AG04449 (cell line): ENCODE measurements around the gene TRAM2.

Experiments used
- CTCF ChIA-PET: fragments of 350-600 bp; formaldehyde crosslinking; extraction: SDS; loops from one replicate; lab custom pipeline; 2021; ENCODE audit warnings: antibody characterized with exemption; lab: Yijun Ruan, JAX
- POLR2A ChIA-PET: fragments of 400-600, 350-600 bp; formaldehyde crosslinking; extraction: SDS; loops from one replicate; lab custom pipeline; 2020; ENCODE audit warnings: antibody characterized with exemption, inconsistent platforms; lab: Yijun Ruan, JAX
- DNase-seq: peaks from one replicate; pipeline ENCODE4 v3.0.0-alpha.2; 2010; ENCODE audit warnings: low read depth, low spot score
- H3K4me3 ChIP-seq: 2 replicates; pipeline ENCODE4 v1.5.1; 2011; ENCODE audit warnings: low read depth, mild to moderate bottlenecking, control low read depth, low read length
- CTCF ChIP-seq: IDR thresholded peaks from one replicate; pipeline ENCODE4 v1.5.1; 2011; ENCODE audit warnings: mild to moderate bottlenecking, moderate library complexity, low read length, control low read depth, inconsistent platforms; ENCODE audit not compliant: insufficient read depth; ENCODE audit errors: missing control alignments

TRAM2 gene

GRCh38 chr6:52512199-52512598, 64.7 kb downstream of the TRAM2 start:
- ChIA-PET POLR2A (interaction anchor here (0.7 to 1.2 kb wide), 5 partner anchors 25 to 64 kb away, joined by 3 to 5 read pairs (median 3); no protein-coding TSS in a partner anchor), CTCF (interaction anchor here (1.0 to 2.2 kb wide), 5 partner anchors 63 to 151 kb away, joined by 3 to 8 read pairs (median 3); no protein-coding TSS in a partner anchor)
- TF ChIP-seq CTCF = no peak
- no peak for DNase-seq
- H3K4me3 ChIP-seq = no peak overlapping the region

GRCh38 chr6:52511572-52512151, 65.2 kb downstream of the TRAM2 start:
- CTCF ChIA-PET = interaction anchor here (1.0 to 2.2 kb wide), 5 partner anchors 64 to 151 kb away, joined by 3 to 8 read pairs (median 3); no protein-coding TSS in a partner anchor
- no peak overlapping the region for H3K4me3 ChIP-seq
- POLR2A ChIA-PET = interaction anchor here (1.2 kb wide), 1 partner anchor 27 kb away, joined by 3 read pairs; no protein-coding TSS in a partner anchor
- TF ChIP-seq CTCF = no peak
- DNase-seq = no peak

GRCh38 chr6:52511163-52511562, 65.7 kb downstream of the TRAM2 start:
- no peak for DNase-seq
- ChIA-PET POLR2A (no interaction called here), CTCF (interaction anchor here (1.1 to 2.2 kb wide), 2 partner anchors 64 to 87 kb away, joined by 3 to 8 read pairs; no protein-coding TSS in a partner anchor)
- TF ChIP-seq CTCF = no peak
- no peak overlapping the region for H3K4me3 ChIP-seq

GRCh38 chr6:52510213-52510562, 66.7 kb downstream of the TRAM2 start:
- CTCF ChIA-PET = interaction anchor here (0.7 kb wide), 1 partner anchor 56 kb away, joined by 3 read pairs; no protein-coding TSS in a partner anchor
- H3K4me3 ChIP-seq = no peak overlapping the region
- POLR2A ChIA-PET = interaction anchor here (0.9 to 1.4 kb wide), 4 partner anchors 28 to 86 kb away, joined by 3 to 5 read pairs (median 4); no protein-coding TSS in a partner anchor
- no peak for DNase-seq
- no peak for TF ChIP-seq CTCF

- POLR2A ChIA-PET = interaction anchor here (0.7 to 1.4 kb wide), 6 partner anchors 8 to 87 kb away, joined by 3 to 5 read pairs (median 3); no protein-coding TSS in a partner anchor
- CTCF ChIA-PET = interaction anchor here (0.7 to 1.3 kb wide), 2 partner anchors 57 to 93 kb away, joined by 3 read pairs; no protein-coding TSS in a partner anchor
- no peak for DNase-seq
- TF ChIP-seq CTCF = no peak
- H3K4me3 ChIP-seq = no peak overlapping the region
These were observed 67.3 kb downstream of the TRAM2 start for GRCh38 chr6:52509281-52510212.
